Neural progenitor cell (in vitro differentiated cells): ENCODE results near the gene MEFV. TPM values are rescaled to one million over a fixed set of nuclear protein-coding genes. Genes with fewer than 3 reads are reported as not detected.

Source experiments
- DNase-seq: peaks from one replicate; pipeline ENCODE4 v3.0.0-alpha.2; 2016; ENCODE audit warnings: low spot score
- H2AFZ ChIP-seq: fragments of 200-600 bp; sonication (generic); replicated peaks from 2 replicates; pipeline ENCODE4 v1.6.1; 2016; ENCODE audit warnings: antibody characterized with exemption
- H3F3A ChIP-seq: fragments of 200-600 bp; sonication (generic); 2 replicates; pipeline ENCODE4 v1.6.1; 2016; ENCODE audit warnings: antibody characterized with exemption, low read depth
- H3K27ac ChIP-seq: fragments of 200-600 bp; sonication (generic); 2 replicates; pipeline ENCODE4 v1.5.1; 2016; ENCODE audit warnings: mild to moderate bottlenecking
- H3K27me3 ChIP-seq: fragments of 200-600 bp; sonication (generic); 2 replicates; pipeline ENCODE4 v1.6.1; 2016; ENCODE audit warnings: mild to moderate bottlenecking, moderate library complexity
- H3K36me3 ChIP-seq: fragments of 200-600 bp; sonication (generic); 2 replicates; pipeline ENCODE4 v1.5.1; 2016
- H3K4me1 ChIP-seq: fragments of 200-600 bp; sonication (generic); 2 replicates; pipeline ENCODE4 v1.6.1; 2016; ENCODE audit warnings: mixed run types
- H3K4me2 ChIP-seq: fragments of 200-600 bp; sonication (generic); 2 replicates; pipeline ENCODE4 v1.6.1; 2016
- H3K4me3 ChIP-seq: fragments of 200-600 bp; sonication (generic); 2 replicates; pipeline ENCODE4 v1.5.1; 2016
- H3K79me2 ChIP-seq: fragments of 200-600 bp; sonication (generic); 2 replicates; pipeline ENCODE4 v1.6.1; 2016; ENCODE audit warnings: low read depth
- H3K9ac ChIP-seq: fragments of 200-600 bp; sonication (generic); 2 replicates; pipeline ENCODE4 v1.6.1; 2016
- H3K9me3 ChIP-seq: fragments of 200-600 bp; sonication (generic); 2 replicates; pipeline ENCODE4 v1.5.1; 2016; ENCODE audit warnings: low read depth
- H4K20me1 ChIP-seq: fragments of 200-600 bp; sonication (generic); 2 replicates; pipeline ENCODE4 v1.6.1; 2016; ENCODE audit warnings: low read depth
- H3K27ac Mint-ChIP-seq: 3 replicates; pipeline ENCODE4 v1.8.0; 2021; ENCODE audit warnings: mixed read lengths
- H3K27me3 Mint-ChIP-seq: 2 replicates; pipeline ENCODE4 v1.8.0; 2022; ENCODE audit warnings: low read depth, mild to moderate bottlenecking, inconsistent platforms, moderate library complexity, mixed read lengths; ENCODE audit not compliant: insufficient read depth
- H3K36me3 Mint-ChIP-seq: 3 replicates; pipeline ENCODE4 v1.8.0; 2021; ENCODE audit warnings: mixed read lengths
- H3K4me1 Mint-ChIP-seq: 3 replicates; pipeline ENCODE4 v1.8.0; 2021; ENCODE audit warnings: mixed read lengths
- H3K4me3 Mint-ChIP-seq: 3 replicates; pipeline ENCODE4 v1.8.0; 2021; ENCODE audit warnings: mild to moderate bottlenecking, moderate library complexity, mixed read lengths
- H3K9me3 Mint-ChIP-seq: 3 replicates; pipeline ENCODE4 v1.8.0; 2020; ENCODE audit warnings: mixed read lengths
- EZH2 ChIP-seq: fragments of 200-600 bp; sonication (generic); IDR thresholded peaks from 2 replicates; pipeline ENCODE4 v1.6.1; 2017; ENCODE audit warnings: antibody characterized with exemption, mild to moderate bottlenecking, moderate library complexity
- EZH2phosphoT487 ChIP-seq: fragments of 200-600 bp; sonication (generic); IDR thresholded peaks from 2 replicates; pipeline ENCODE4 v1.6.1; 2017; ENCODE audit warnings: antibody characterized with exemption
- total RNA-seq: library from RNA; depleted of rRNA; stranded (reverse); fragments of >200 nt; gene quantifications from 2 replicates; pipeline ENCODE4 v1.2.3, GENCODE V29; 2015; ENCODE audit warnings: low replicate concordance
- TF ChIP-seq, protein P1 (sequence below): fragments of 200-600 bp; sonication (generic); IDR thresholded peaks from 2 replicates; pipeline ENCODE4 v1.5.1; 2017; ENCODE audit warnings: antibody characterized with exemption, mild to moderate bottlenecking

Gene MEFV
- total RNA-seq, 1 donor from 2014 or later, result not detected

GRCh38 chr16:3264137-3265036 lies 8.0 kb upstream of the MEFV start:
- Histone ChIP-seq H3K9me3 (no peaks in the 10 kb centered on the region), H3K9ac (no peak overlapping the region), H3K27me3 (peaks cover 20% of the 10 kb centered on the region), H3K27ac (no peak overlapping the region), H3K36me3 (no peaks in the 10 kb centered on the region), H3K4me1 (no peaks in the 10 kb centered on the region), H2AFZ (peak overlapping the region; percentile 88), H3K4me3 (peak overlapping the region; percentile 61), H4K20me1 (no peaks in the 10 kb centered on the region), H3K4me2 (peak overlapping the region; percentile 73), H3K79me2 (no peaks in the 10 kb centered on the region), H3F3A (peaks cover 14% of the 10 kb centered on the region)
- Mint-ChIP-seq H3K27ac (no peak overlapping the region), H3K4me3 (peak overlapping the region; percentile 85), H3K4me1 (peaks cover 7% of the 10 kb centered on the region), H3K9me3 (no peaks in the 10 kb centered on the region), H3K36me3 (no peaks in the 10 kb centered on the region), H3K27me3 (peaks cover 6% of the 10 kb centered on the region)
- TF ChIP-seq EZH2 (no peak), EZH2phosphoT487 (peak; percentile 24)
- TF ChIP-seq, protein P1, sequence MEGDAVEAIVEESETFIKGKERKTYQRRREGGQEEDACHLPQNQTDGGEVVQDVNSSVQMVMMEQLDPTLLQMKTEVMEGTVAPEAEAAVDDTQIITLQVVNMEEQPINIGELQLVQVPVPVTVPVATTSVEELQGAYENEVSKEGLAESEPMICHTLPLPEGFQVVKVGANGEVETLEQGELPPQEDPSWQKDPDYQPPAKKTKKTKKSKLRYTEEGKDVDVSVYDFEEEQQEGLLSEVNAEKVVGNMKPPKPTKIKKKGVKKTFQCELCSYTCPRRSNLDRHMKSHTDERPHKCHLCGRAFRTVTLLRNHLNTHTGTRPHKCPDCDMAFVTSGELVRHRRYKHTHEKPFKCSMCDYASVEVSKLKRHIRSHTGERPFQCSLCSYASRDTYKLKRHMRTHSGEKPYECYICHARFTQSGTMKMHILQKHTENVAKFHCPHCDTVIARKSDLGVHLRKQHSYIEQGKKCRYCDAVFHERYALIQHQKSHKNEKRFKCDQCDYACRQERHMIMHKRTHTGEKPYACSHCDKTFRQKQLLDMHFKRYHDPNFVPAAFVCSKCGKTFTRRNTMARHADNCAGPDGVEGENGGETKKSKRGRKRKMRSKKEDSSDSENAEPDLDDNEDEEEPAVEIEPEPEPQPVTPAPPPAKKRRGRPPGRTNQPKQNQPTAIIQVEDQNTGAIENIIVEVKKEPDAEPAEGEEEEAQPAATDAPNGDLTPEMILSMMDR, result peak; percentile 38
- DNase-seq, result peak; percentile 98

- TF ChIP-seq EZH2 (no peak), EZH2phosphoT487 (no peak)
- TF ChIP-seq, protein P1, result no peak
- no peak overlapping the region for H3K9ac ChIP-seq
- peak overlapping the region; percentile 85 for H3K4me3 Mint-ChIP-seq
Observed at GRCh38 chr16:3262517-3262916, 6.1 kb upstream of the MEFV start.

GRCh38 chr16:3259836-3260235 lies 3.4 kb upstream of the MEFV start:
- peaks cover 7% of the 10 kb centered on the region for H3K4me1 Mint-ChIP-seq
- H3K4me2 ChIP-seq, result no peak overlapping the region
- no peaks in the 10 kb centered on the region for H3K9me3 ChIP-seq
- no peak overlapping the region for H3K4me3 Mint-ChIP-seq
- no peaks in the 10 kb centered on the region for H3K4me1 ChIP-seq
- no peak overlapping the region for H3K9ac ChIP-seq
- peaks cover 20% of the 10 kb centered on the region for H3K27me3 ChIP-seq
- no peak overlapping the region for H3K27ac ChIP-seq
- peaks cover 18% of the 10 kb centered on the region for H3K27me3 Mint-ChIP-seq
- no peaks in the 10 kb centered on the region for H4K20me1 ChIP-seq
- H3K4me3 ChIP-seq, result no peak overlapping the region
- TF ChIP-seq, protein P1, result no peak
- peaks cover 3% of the 10 kb centered on the region for H3K9me3 Mint-ChIP-seq
- H2AFZ ChIP-seq, result no peak overlapping the region
- DNase-seq, result no peak
- H3F3A ChIP-seq, result peaks cover 12% of the 10 kb centered on the region
- H3K79me2 ChIP-seq, result no peaks in the 10 kb centered on the region
- no peaks in the 10 kb centered on the region for H3K36me3 Mint-ChIP-seq
- no peaks in the 10 kb centered on the region for H3K36me3 ChIP-seq
- H3K27ac Mint-ChIP-seq, result no peak overlapping the region

More at GRCh38 chr16:3262517-3262916, 6.1 kb upstream of the MEFV start:
- peaks cover 7% of the 10 kb centered on the region for H3K4me1 Mint-ChIP-seq
- H3K4me2 ChIP-seq, result no peak overlapping the region
- no peaks in the 10 kb centered on the region for H3K79me2 ChIP-seq
- H4K20me1 ChIP-seq, result no peaks in the 10 kb centered on the region
- no peaks in the 10 kb centered on the region for H3K36me3 ChIP-seq
- H3K27me3 ChIP-seq, result peaks cover 20% of the 10 kb centered on the region
- peaks cover 14% of the 10 kb centered on the region for H3F3A ChIP-seq
- no peak overlapping the region for H2AFZ ChIP-seq
- no peak for DNase-seq
- no peaks in the 10 kb centered on the region for H3K36me3 Mint-ChIP-seq
- H3K9me3 Mint-ChIP-seq, result peaks cover 3% of the 10 kb centered on the region
- no peak overlapping the region for H3K4me3 ChIP-seq
- no peak overlapping the region for H3K27ac Mint-ChIP-seq
- no peaks in the 10 kb centered on the region for H3K4me1 ChIP-seq
- no peak overlapping the region for H3K27ac ChIP-seq
- H3K9me3 ChIP-seq, result no peaks in the 10 kb centered on the region
- peaks cover 17% of the 10 kb centered on the region for H3K27me3 Mint-ChIP-seq
